Endodermal cell (in vitro differentiated cells): Measurements from ENCODE around the gene STC2. TPM values are rescaled to one million over a fixed set of nuclear protein-coding genes. Genes with fewer than 3 reads are reported as not detected.

Experiments
- DNase-seq: peaks from one replicate; pipeline ENCODE4 v3.0.0-alpha.2; 2017
- H3K27ac ChIP-seq: 2 replicates; pipeline ENCODE4 v1.5.1; 2013; ENCODE audit warnings: mild to moderate bottlenecking, low read depth, low read length, moderate library complexity
- H3K27me3 ChIP-seq: 2 replicates; pipeline ENCODE4 v1.6.1; 2013; ENCODE audit warnings: mild to moderate bottlenecking, low read length, moderate library complexity; ENCODE audit not compliant: insufficient read depth, control insufficient read depth, poor library complexity, severe bottlenecking
- H3K36me3 ChIP-seq: 2 replicates; pipeline ENCODE4 v1.7.0; 2013; ENCODE audit warnings: mild to moderate bottlenecking, low read length, moderate library complexity; ENCODE audit not compliant: control insufficient read depth, insufficient read depth
- H3K4me1 ChIP-seq: one replicate; pipeline ENCODE4 v1.7.0; 2013; ENCODE audit warnings: low read length; ENCODE audit not compliant: control insufficient read depth, insufficient read depth
- H3K4me3 ChIP-seq: 2 replicates; pipeline ENCODE4 v1.5.1; 2013; ENCODE audit warnings: mild to moderate bottlenecking, low read length, moderate library complexity
- H3K9ac ChIP-seq: 2 replicates; pipeline ENCODE4 v1.6.1; 2013; ENCODE audit warnings: mild to moderate bottlenecking, low read length, moderate library complexity; ENCODE audit not compliant: poor library complexity, severe bottlenecking; ENCODE audit errors: extremely low read depth
- H3K9me3 ChIP-seq: 2 replicates; pipeline ENCODE4 v1.6.1; 2013; ENCODE audit warnings: mild to moderate bottlenecking, low read length, moderate library complexity; ENCODE audit not compliant: control insufficient read depth
- H3K27ac Mint-ChIP-seq: 2 replicates; pipeline ENCODE4 v1.8.0; 2020; ENCODE audit warnings: mixed read lengths
- H3K27me3 Mint-ChIP-seq: 2 replicates; pipeline ENCODE4 v1.8.0; 2021; ENCODE audit warnings: mild to moderate bottlenecking, mixed read lengths; ENCODE audit not compliant: insufficient read depth
- H3K36me3 Mint-ChIP-seq: 2 replicates; pipeline ENCODE4 v1.8.0; 2020; ENCODE audit warnings: low read depth, mixed read lengths
- H3K4me1 Mint-ChIP-seq: 2 replicates; pipeline ENCODE4 v1.8.0; 2020; ENCODE audit warnings: mixed read lengths
- H3K4me3 Mint-ChIP-seq: 2 replicates; pipeline ENCODE4 v1.8.0; 2020; ENCODE audit warnings: mild to moderate bottlenecking, moderate library complexity, mixed read lengths
- H3K9me3 Mint-ChIP-seq: 2 replicates; pipeline ENCODE4 v1.8.0; 2020; ENCODE audit warnings: mild to moderate bottlenecking, mixed read lengths
- WGBS, 2 experiments: methylation state at CpG; one replicate each; pipeline versions ENCODE4 v1.1.5 to v1.1.7; 2013; ENCODE audit warnings: missing lambda C conversion rate in 2 of 2, mixed read lengths in 1 of 2; ENCODE audit not compliant: insufficient coverage in 1 of 2, insufficient read length in 1 of 2; 5-methylcytosine and 5-hydroxymethylcytosine counted together
- total RNA-seq, 2 donors: library from RNA; stranded (reverse); fragmentation: NEBNext Ultra II Directional in 1 of 2; extraction: Animal tissue kit (Norgen Biotek cat#: 25700) in 1 of 2; gene quantifications; 2 replicates in 1 of 2; 3 replicates in 1 of 2; pipeline ENCODE4 v1.2.1, GENCODE V29; 2021
- TF ChIP-seq, protein P1 (sequence below): fragments of 200-600 bp; sonication (generic); conservative IDR thresholded peaks from 2 replicates; pipeline ENCODE4 v1.5.0; 2021; ENCODE audit warnings: antibody characterized with exemption, mild to moderate bottlenecking

STC2 gene
- total RNA-seq, 2 donors from 2014 or later, result 4.6 to 4.8 TPM

DNA sequence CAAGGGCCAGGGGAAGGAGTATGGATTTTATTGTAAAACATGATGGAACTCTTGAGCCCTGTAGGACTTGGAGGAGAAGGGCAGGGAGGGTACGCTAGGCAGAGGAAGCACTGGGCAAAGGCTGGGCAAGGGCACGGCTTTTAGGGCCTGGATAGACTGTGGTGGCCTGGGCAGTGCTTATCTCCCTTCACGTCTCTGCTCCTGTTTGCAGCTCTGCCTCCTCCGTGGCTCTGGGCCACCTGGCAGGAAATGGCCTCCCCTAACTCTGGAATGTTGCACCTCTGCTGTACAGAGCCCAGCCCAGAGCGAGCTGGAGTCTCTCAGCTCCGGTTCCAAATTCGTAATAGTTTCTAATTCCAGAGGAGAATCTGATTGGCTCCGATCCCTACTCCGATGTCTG is 12.2 kb upstream of the STC2 start:
- no peak for DNase-seq
- H3K27ac Mint-ChIP-seq, result no peak overlapping the region
- no peaks in the 10 kb centered on the region for H3K4me1 ChIP-seq
- H3K36me3 ChIP-seq, result no peaks in the 10 kb centered on the region
- no peaks in the 10 kb centered on the region for H3K36me3 Mint-ChIP-seq
- H3K27me3 Mint-ChIP-seq, result peaks cover 5% of the 10 kb centered on the region
- no peak overlapping the region for H3K27ac ChIP-seq
- H3K4me3 ChIP-seq, result no peak overlapping the region
- no peak overlapping the region for H3K4me3 Mint-ChIP-seq
- H3K9me3 ChIP-seq, result no peaks in the 10 kb centered on the region
- WGBS, 2 experiments, result 90 to 100% methylated on average over 3 to 9 of the region's 9 CpGs
- H3K9ac ChIP-seq, result no peak overlapping the region
- TF ChIP-seq, protein P1, sequence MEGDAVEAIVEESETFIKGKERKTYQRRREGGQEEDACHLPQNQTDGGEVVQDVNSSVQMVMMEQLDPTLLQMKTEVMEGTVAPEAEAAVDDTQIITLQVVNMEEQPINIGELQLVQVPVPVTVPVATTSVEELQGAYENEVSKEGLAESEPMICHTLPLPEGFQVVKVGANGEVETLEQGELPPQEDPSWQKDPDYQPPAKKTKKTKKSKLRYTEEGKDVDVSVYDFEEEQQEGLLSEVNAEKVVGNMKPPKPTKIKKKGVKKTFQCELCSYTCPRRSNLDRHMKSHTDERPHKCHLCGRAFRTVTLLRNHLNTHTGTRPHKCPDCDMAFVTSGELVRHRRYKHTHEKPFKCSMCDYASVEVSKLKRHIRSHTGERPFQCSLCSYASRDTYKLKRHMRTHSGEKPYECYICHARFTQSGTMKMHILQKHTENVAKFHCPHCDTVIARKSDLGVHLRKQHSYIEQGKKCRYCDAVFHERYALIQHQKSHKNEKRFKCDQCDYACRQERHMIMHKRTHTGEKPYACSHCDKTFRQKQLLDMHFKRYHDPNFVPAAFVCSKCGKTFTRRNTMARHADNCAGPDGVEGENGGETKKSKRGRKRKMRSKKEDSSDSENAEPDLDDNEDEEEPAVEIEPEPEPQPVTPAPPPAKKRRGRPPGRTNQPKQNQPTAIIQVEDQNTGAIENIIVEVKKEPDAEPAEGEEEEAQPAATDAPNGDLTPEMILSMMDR, result no peak
- no peaks in the 10 kb centered on the region for H3K9me3 Mint-ChIP-seq
- H3K27me3 ChIP-seq, result no peaks in the 10 kb centered on the region
- H3K4me1 Mint-ChIP-seq, result peaks cover 4% of the 10 kb centered on the region

DNA sequence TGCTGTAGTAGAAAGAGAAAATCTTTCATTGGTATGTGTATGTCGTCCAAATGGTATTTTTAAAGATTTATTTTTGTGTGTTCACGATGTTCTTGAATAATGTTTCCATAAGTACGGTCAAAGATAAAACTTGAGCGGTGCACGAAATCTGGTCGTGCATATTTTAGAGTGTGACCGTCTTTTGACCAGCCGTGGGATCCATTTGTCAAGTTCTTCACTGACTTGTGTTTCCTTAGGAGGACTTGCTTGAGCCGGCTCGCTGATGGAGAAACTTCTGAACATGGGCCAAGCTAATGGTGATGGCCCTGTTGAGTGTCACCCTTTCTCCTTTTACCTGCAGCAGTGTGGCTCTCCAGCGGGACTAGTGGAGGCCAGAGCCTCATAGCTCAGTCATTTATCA is 11.1 kb upstream of the STC2 start:
- no peak overlapping the region for H3K27ac ChIP-seq
- DNase-seq, result no peak
- H3K36me3 Mint-ChIP-seq, result no peaks in the 10 kb centered on the region
- H3K27me3 ChIP-seq, result no peaks in the 10 kb centered on the region
- H3K4me3 ChIP-seq, result no peak overlapping the region
- no peaks in the 10 kb centered on the region for H3K36me3 ChIP-seq
- H3K9me3 ChIP-seq, result no peaks in the 10 kb centered on the region
- TF ChIP-seq, protein P1, result no peak
- H3K27me3 Mint-ChIP-seq, result peaks cover 5% of the 10 kb centered on the region
- no peak overlapping the region for H3K4me3 Mint-ChIP-seq
- no peak overlapping the region for H3K9ac ChIP-seq
- H3K9me3 Mint-ChIP-seq, result no peaks in the 10 kb centered on the region
- WGBS, 2 experiments, result 94 to 98% methylated on average over 11 of the region's 11 CpGs
- H3K4me1 Mint-ChIP-seq, result peaks cover 4% of the 10 kb centered on the region
- H3K27ac Mint-ChIP-seq, result no peak overlapping the region
- no peaks in the 10 kb centered on the region for H3K4me1 ChIP-seq

DNA sequence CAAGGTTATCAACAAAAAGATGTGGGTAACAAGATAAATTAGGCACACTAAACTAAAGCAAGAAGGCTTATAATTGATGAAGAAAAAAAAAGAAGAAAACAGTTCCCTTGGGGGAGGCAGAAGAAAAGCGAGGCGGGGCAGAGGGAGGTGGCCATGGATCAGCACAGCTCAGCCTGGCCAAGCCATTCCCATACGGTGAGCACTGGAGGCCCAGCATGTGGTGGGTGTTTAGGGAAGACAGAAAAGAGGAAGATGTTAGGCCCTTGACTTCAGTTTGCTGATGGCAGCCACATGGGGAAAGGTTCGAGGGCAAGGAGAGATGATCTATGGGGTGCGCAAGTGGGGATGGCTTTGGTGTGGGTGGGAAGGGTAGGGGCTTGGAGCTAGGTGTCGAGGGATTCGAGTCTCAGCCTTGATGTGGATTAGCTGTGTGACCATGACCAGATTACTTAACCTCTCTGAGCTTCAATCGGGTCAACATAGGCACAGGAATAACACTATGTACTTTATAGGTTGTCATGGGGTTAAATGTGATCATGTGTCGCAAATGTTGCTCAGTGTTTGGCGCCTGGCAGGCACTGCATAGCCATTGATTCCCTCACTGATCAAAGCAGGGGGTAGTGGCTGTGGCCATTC is 10.3 kb upstream of the STC2 start:
- no peaks in the 10 kb centered on the region for H3K9me3 ChIP-seq
- no peak for DNase-seq
- H3K9me3 Mint-ChIP-seq, result no peaks in the 10 kb centered on the region
- H3K36me3 Mint-ChIP-seq, result no peaks in the 10 kb centered on the region
- no peak overlapping the region for H3K9ac ChIP-seq
- peaks cover 4% of the 10 kb centered on the region for H3K4me1 Mint-ChIP-seq
- H3K27ac Mint-ChIP-seq, result no peak overlapping the region
- 88 to 89% methylated on average over 9 to 10 of the region's 10 CpGs for WGBS, 2 experiments
- TF ChIP-seq, protein P1, result no peak
- no peaks in the 10 kb centered on the region for H3K36me3 ChIP-seq
- H3K4me3 ChIP-seq, result no peak overlapping the region
- H3K4me3 Mint-ChIP-seq, result no peak overlapping the region
- peaks cover 5% of the 10 kb centered on the region for H3K27me3 Mint-ChIP-seq
- H3K27me3 ChIP-seq, result no peaks in the 10 kb centered on the region
- H3K27ac ChIP-seq, result no peak overlapping the region
- H3K4me1 ChIP-seq, result no peaks in the 10 kb centered on the region
